SK-N-MC (cell line): ENCODE data around the gene BACE2.

Experiments used
- EZH2 ChIP-seq: fragments of 200-600 bp; sonication (generic); IDR thresholded peaks from one replicate; pipeline ENCODE4 v1.6.1; 2017; ENCODE audit warnings: antibody characterized with exemption
- FOXP2 ChIP-seq: optimal IDR thresholded peaks from 2 replicates; pipeline ENCODE3; 2011; ENCODE audit warnings: mild to moderate bottlenecking, moderate library complexity; ENCODE audit not compliant: insufficient read depth; ENCODE audit errors: extremely low read length, control extremely low read depth
- POLR2AphosphoS5 ChIP-seq: IDR thresholded peaks from 2 replicates; pipeline ENCODE4 v1.6.1; 2012; ENCODE audit warnings: mild to moderate bottlenecking, low read depth, low read length, borderline replicate concordance

- TF ChIP-seq POLR2AphosphoS5, result no peak
- TF ChIP-seq EZH2, result no peak
- no peak for TF ChIP-seq FOXP2
These were observed 151.3 kb downstream of the BACE2 start for GRCh38 chr21:41319273-41319672.
